HepG2 (cell line): ENCODE measurements around the gene SLC17A3.

Experiments used
- SMAD1 ChIP-seq: sonication (generic); formaldehyde crosslinking; IDR thresholded peaks from 2 replicates; pipeline ENCODE4 v1.4.0; 2020; ENCODE audit warnings: missing genetic modification reagents, low read depth, mild to moderate bottlenecking, borderline replicate concordance
- ZNF275 ChIP-seq: sonication (generic); formaldehyde crosslinking; IDR thresholded peaks from 2 replicates; pipeline ENCODE4 v1.8.0; 2022; ENCODE audit warnings: missing genetic modification reagents, mild to moderate bottlenecking, inconsistent platforms, borderline replicate concordance
- TF ChIP-seq, protein P1 (sequence below): sonication (generic); formaldehyde crosslinking; IDR thresholded peaks from 2 replicates; pipeline ENCODE4 v1.5.0; 2020; ENCODE audit warnings: mild to moderate bottlenecking, missing genetic modification reagents, moderate library complexity

DNA sequence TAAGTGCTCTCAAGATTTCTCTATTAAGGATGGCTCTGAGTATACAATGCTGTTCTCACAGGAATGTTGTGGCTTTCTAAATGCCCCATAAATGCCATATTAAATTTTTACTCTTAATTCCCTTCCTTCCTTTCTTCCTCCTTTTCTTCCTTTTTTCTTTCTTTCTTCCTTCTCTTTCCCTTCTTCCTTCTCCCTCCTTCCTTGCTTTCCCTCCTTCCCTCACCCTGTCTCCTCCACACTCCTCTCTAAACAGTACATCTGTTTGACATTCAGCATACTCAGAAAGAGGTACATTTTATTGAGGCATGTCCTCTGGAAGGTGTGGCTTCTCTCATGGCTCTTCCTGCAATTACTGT lies 41.8 kb downstream of the SLC17A3 start:
- TF ChIP-seq ZNF275 (no peak), SMAD1 (CRISPR knock-in tag) (no peak)
- TF ChIP-seq, protein P1, sequence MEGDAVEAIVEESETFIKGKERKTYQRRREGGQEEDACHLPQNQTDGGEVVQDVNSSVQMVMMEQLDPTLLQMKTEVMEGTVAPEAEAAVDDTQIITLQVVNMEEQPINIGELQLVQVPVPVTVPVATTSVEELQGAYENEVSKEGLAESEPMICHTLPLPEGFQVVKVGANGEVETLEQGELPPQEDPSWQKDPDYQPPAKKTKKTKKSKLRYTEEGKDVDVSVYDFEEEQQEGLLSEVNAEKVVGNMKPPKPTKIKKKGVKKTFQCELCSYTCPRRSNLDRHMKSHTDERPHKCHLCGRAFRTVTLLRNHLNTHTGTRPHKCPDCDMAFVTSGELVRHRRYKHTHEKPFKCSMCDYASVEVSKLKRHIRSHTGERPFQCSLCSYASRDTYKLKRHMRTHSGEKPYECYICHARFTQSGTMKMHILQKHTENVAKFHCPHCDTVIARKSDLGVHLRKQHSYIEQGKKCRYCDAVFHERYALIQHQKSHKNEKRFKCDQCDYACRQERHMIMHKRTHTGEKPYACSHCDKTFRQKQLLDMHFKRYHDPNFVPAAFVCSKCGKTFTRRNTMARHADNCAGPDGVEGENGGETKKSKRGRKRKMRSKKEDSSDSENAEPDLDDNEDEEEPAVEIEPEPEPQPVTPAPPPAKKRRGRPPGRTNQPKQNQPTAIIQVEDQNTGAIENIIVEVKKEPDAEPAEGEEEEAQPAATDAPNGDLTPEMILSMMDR (CRISPR knock-in tag), result no peak
